H9 (cell line): ENCODE data around the gene TIAM2. TPM values are rescaled to one million over a fixed set of nuclear protein-coding genes. Genes with fewer than 3 reads are reported as not detected.

Source experiments
- DNase-seq: peaks from one replicate; pipeline ENCODE4 v3.0.0-alpha.2; 2017
- H2AFZ ChIP-seq: one replicate; pipeline ENCODE4 v1.6.1; 2013; ENCODE audit warnings: mild to moderate bottlenecking, low read length, control low read depth, moderate library complexity
- H2AK5ac ChIP-seq: 2 replicates; pipeline ENCODE4 v1.6.1; 2013; ENCODE audit warnings: low read length, control low read depth, mixed read lengths; ENCODE audit not compliant: insufficient read length
- H2BK120ac ChIP-seq: one replicate; pipeline ENCODE4 v1.6.1; 2013; ENCODE audit warnings: low read depth, mild to moderate bottlenecking, low read length, control low read depth, inconsistent platforms; ENCODE audit not compliant: poor library complexity, severe bottlenecking
- H2BK12ac ChIP-seq: 2 replicates; pipeline ENCODE4 v1.6.1; 2013; ENCODE audit warnings: low read length, control low read depth, mixed read lengths, low read depth; ENCODE audit not compliant: insufficient read length
- H2BK15ac ChIP-seq: 2 replicates; pipeline ENCODE4 v1.6.1; 2013; ENCODE audit warnings: low read depth, low read length, control low read depth
- H2BK20ac ChIP-seq: one replicate; pipeline ENCODE4 v1.6.1; 2013; ENCODE audit warnings: low read depth, mild to moderate bottlenecking, low read length, control low read depth, inconsistent platforms; ENCODE audit not compliant: poor library complexity, severe bottlenecking
- H2BK5ac ChIP-seq: 2 replicates; pipeline ENCODE4 v1.6.1; 2013; ENCODE audit warnings: low read length, control low read depth, mixed read lengths; ENCODE audit not compliant: insufficient read length
- H3K14ac ChIP-seq: 2 replicates; pipeline ENCODE4 v1.6.1; 2013; ENCODE audit warnings: low read length, control low read depth; ENCODE audit not compliant: insufficient read depth
- H3K18ac ChIP-seq: 2 replicates; pipeline ENCODE4 v1.6.1; 2013; ENCODE audit warnings: low read depth, mild to moderate bottlenecking, mixed read lengths, low read length, control low read depth; ENCODE audit not compliant: insufficient read length
- H3K23ac ChIP-seq: 2 replicates; pipeline ENCODE4 v1.6.1; 2013; ENCODE audit warnings: low read length, control low read depth, mixed read lengths, low read depth; ENCODE audit not compliant: insufficient read length
- H3K23me2 ChIP-seq: 2 replicates; pipeline ENCODE4 v1.6.1; 2013; ENCODE audit warnings: low read depth, mild to moderate bottlenecking, mixed read lengths, low read length, control low read depth; ENCODE audit not compliant: insufficient read length, poor library complexity, severe bottlenecking
- H3K27ac ChIP-seq: 2 replicates; pipeline ENCODE4 v1.5.1; 2013; ENCODE audit warnings: low read length, control low read depth, mixed read lengths, low read depth; ENCODE audit not compliant: insufficient read length
- H3K27me3 ChIP-seq: 2 replicates; pipeline ENCODE4 v1.6.1; 2013; ENCODE audit warnings: low read length, control low read depth, inconsistent platforms; ENCODE audit not compliant: insufficient read depth
- H3K4ac ChIP-seq: 2 replicates; pipeline ENCODE4 v1.6.1; 2013; ENCODE audit warnings: low read depth, mild to moderate bottlenecking, control low read depth, inconsistent platforms, low read length, moderate library complexity
- H3K4me1 ChIP-seq: 2 replicates; pipeline ENCODE4 v1.6.1; 2013; ENCODE audit warnings: low read length, control low read depth, inconsistent platforms; ENCODE audit not compliant: insufficient read depth
- H3K4me2 ChIP-seq: 2 replicates; pipeline ENCODE4 v1.6.1; 2013; ENCODE audit warnings: low read length, control low read depth, mixed read lengths; ENCODE audit not compliant: insufficient read length, insufficient read depth
- H3K56ac ChIP-seq: 2 replicates; pipeline ENCODE4 v1.6.1; 2013; ENCODE audit warnings: low read depth, mild to moderate bottlenecking, mixed read lengths, low read length, control low read depth; ENCODE audit not compliant: insufficient read length
- H3K79me1 ChIP-seq: 2 replicates; pipeline ENCODE4 v1.6.1; 2013; ENCODE audit warnings: low read depth, mild to moderate bottlenecking, moderate library complexity, low read length, control low read depth, inconsistent platforms; ENCODE audit not compliant: insufficient read depth, poor library complexity, severe bottlenecking
- H3K79me2 ChIP-seq: 2 replicates; pipeline ENCODE4 v1.6.1; 2013; ENCODE audit warnings: low read length, control low read depth, inconsistent platforms; ENCODE audit not compliant: insufficient read depth
- H3K9ac ChIP-seq: 2 replicates; pipeline ENCODE4 v1.6.1; 2013; ENCODE audit warnings: low read length, control low read depth, mixed read lengths; ENCODE audit not compliant: insufficient read length; ENCODE audit errors: extremely low read depth
- H3K9me3 ChIP-seq: one replicate; pipeline ENCODE4 v1.6.1; 2013; ENCODE audit warnings: low read depth, low read length, inconsistent platforms; ENCODE audit not compliant: control insufficient read depth
- H3T11ph ChIP-seq: one replicate; pipeline ENCODE4 v1.6.1; 2013; ENCODE audit warnings: mild to moderate bottlenecking, low read length, control low read depth, inconsistent platforms
- H4K20me1 ChIP-seq: one replicate; pipeline ENCODE4 v1.6.1; 2013; ENCODE audit not compliant: control insufficient read depth, insufficient read length, insufficient read depth
- H4K5ac ChIP-seq: 2 replicates; pipeline ENCODE4 v1.6.1; 2013; ENCODE audit warnings: low read depth, mild to moderate bottlenecking, mixed read lengths, low read length, control low read depth; ENCODE audit not compliant: insufficient read length
- H4K8ac ChIP-seq: replicated peaks from 2 replicates; pipeline ENCODE4 v1.6.1; 2013; ENCODE audit warnings: low read length, control low read depth, mixed read lengths, low read depth; ENCODE audit not compliant: insufficient read length
- H4K91ac ChIP-seq: 2 replicates; pipeline ENCODE4 v1.6.1; 2013; ENCODE audit warnings: low read depth, mild to moderate bottlenecking, moderate library complexity, mixed read lengths, low read length, control low read depth; ENCODE audit not compliant: insufficient read length
- H3K27ac Mint-ChIP-seq, 3 experiments: 2 replicates in 2 of 3; 3 replicates in 1 of 3; pipeline ENCODE4 v1.8.0; 2020 to 2021; ENCODE audit warnings: mixed read lengths in 3 of 3, mild to moderate bottlenecking in 1 of 3, moderate library complexity in 1 of 3
- H3K27me3 Mint-ChIP-seq: 2 replicates; pipeline ENCODE4 v1.8.0; 2021; ENCODE audit warnings: low read depth, mild to moderate bottlenecking, moderate library complexity, mixed read lengths
- H3K36me3 Mint-ChIP-seq, 3 experiments: 2 replicates in 2 of 3; 3 replicates in 1 of 3; pipeline ENCODE4 v1.8.0; 2020 to 2021; ENCODE audit warnings: low read depth in 3 of 3, mixed read lengths in 3 of 3; ENCODE audit not compliant: insufficient read depth in 1 of 3
- H3K4me1 Mint-ChIP-seq, 2 experiments: 2 replicates each; pipeline ENCODE4 v1.8.0; 2020; ENCODE audit warnings: mixed read lengths in 2 of 2
- H3K4me3 Mint-ChIP-seq, 2 experiments: 2 replicates in 1 of 2; 3 replicates in 1 of 2; pipeline ENCODE4 v1.8.0; 2020 to 2021; ENCODE audit warnings: mild to moderate bottlenecking in 2 of 2, mixed read lengths in 2 of 2, moderate library complexity in 1 of 2
- H3K9me3 Mint-ChIP-seq, 2 experiments: 2 replicates in 1 of 2; 3 replicates in 1 of 2; pipeline ENCODE4 v1.8.0; 2020; ENCODE audit warnings: mild to moderate bottlenecking in 2 of 2, mixed read lengths in 2 of 2, moderate library complexity in 1 of 2
- WGBS: extraction: QIAGEN DNeasy Blood & Tissue Kit; methylation state at CpG from one replicate; pipeline ENCODE4 v1.1.7; 2013; ENCODE audit warnings: missing lambda C conversion rate, low lambda C conversion rate, mixed read lengths; ENCODE audit not compliant: insufficient read length; ENCODE audit errors: extremely low coverage; 5-methylcytosine and 5-hydroxymethylcytosine counted together
- total RNA-seq: library from RNA; stranded (reverse); gene quantifications from 2 replicates; pipeline ENCODE4 v1.2.1, GENCODE V29; 2021
- TF ChIP-seq, protein P1 (sequence below): fragments of 200-600 bp; sonication (generic); conservative IDR thresholded peaks from 3 replicates; pipeline ENCODE4 v1.8.0; 2021; ENCODE audit warnings: antibody characterized with exemption, mild to moderate bottlenecking

Gene TIAM2
- total RNA-seq, 1 experiment from 2014 or later, result 6.3 TPM

GRCh38 chr6:155128977-155129376 lies 133.9 kb downstream of the TIAM2 start:
- no peak overlapping the region for H3K23ac ChIP-seq
- no peak overlapping the region for H3T11ph ChIP-seq
- H2BK5ac ChIP-seq, result no peak overlapping the region
- no CpG with 5 or more reads among the region's 4 CpGs for WGBS
- no peaks in the 10 kb centered on the region for H3K23me2 ChIP-seq
- H4K20me1 ChIP-seq, result no peaks in the 10 kb centered on the region
- no peak overlapping the region for H4K91ac ChIP-seq
- H3K4me1 ChIP-seq, result peaks cover 2% of the 10 kb centered on the region; the same call in 1 of the 2 replicates
- no peak for DNase-seq
- peaks cover 17 to 18% of the 10 kb centered on the region in 2 experiments for H3K4me1 Mint-ChIP-seq
- no peaks in the 10 kb centered on the region for H3K9me3 ChIP-seq
- no peak overlapping the region for H3K18ac ChIP-seq
- H2BK120ac ChIP-seq, result no peak overlapping the region
- no peak overlapping the region for H3K4me3 Mint-ChIP-seq
- TF ChIP-seq, protein P1, sequence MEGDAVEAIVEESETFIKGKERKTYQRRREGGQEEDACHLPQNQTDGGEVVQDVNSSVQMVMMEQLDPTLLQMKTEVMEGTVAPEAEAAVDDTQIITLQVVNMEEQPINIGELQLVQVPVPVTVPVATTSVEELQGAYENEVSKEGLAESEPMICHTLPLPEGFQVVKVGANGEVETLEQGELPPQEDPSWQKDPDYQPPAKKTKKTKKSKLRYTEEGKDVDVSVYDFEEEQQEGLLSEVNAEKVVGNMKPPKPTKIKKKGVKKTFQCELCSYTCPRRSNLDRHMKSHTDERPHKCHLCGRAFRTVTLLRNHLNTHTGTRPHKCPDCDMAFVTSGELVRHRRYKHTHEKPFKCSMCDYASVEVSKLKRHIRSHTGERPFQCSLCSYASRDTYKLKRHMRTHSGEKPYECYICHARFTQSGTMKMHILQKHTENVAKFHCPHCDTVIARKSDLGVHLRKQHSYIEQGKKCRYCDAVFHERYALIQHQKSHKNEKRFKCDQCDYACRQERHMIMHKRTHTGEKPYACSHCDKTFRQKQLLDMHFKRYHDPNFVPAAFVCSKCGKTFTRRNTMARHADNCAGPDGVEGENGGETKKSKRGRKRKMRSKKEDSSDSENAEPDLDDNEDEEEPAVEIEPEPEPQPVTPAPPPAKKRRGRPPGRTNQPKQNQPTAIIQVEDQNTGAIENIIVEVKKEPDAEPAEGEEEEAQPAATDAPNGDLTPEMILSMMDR, result no peak
- H3K36me3 Mint-ChIP-seq, result peaks cover 4 to 14% (median 9%) of the 10 kb centered on the region in 3 experiments; a peak in 5 of 7 replicates
- no peak overlapping the region for H3K4me2 ChIP-seq
- no peak overlapping the region for H2BK15ac ChIP-seq
- no peak overlapping the region for H3K27ac ChIP-seq
- H4K5ac ChIP-seq, result no peak overlapping the region
- H3K27me3 Mint-ChIP-seq, result no peaks in the 10 kb centered on the region
- H3K9ac ChIP-seq, result no peak overlapping the region
- no peak overlapping the region for H2AK5ac ChIP-seq
- H2BK12ac ChIP-seq, result no peak overlapping the region
- no peaks in the 10 kb centered on the region for H3K79me1 ChIP-seq
- H3K56ac ChIP-seq, result no peak overlapping the region
- H3K14ac ChIP-seq, result no peak overlapping the region
- no peaks in the 10 kb centered on the region for H3K79me2 ChIP-seq
- H3K27me3 ChIP-seq, result no peaks in the 10 kb centered on the region
- no peak overlapping the region for H2BK20ac ChIP-seq
- no peak overlapping the region for H4K8ac ChIP-seq
- no peak overlapping the region for H2AFZ ChIP-seq
- no peaks in the 10 kb centered on the region for H3K9me3 Mint-ChIP-seq
- no peak overlapping the region for H3K27ac Mint-ChIP-seq
- no peak overlapping the region for H3K4ac ChIP-seq
